ENCODE results near the gene GBE1.

GBE1 gene

GRCh38 chr3:81530180-81530939 is 231.1 kb downstream of the GBE1 start:
- Histone ChIP-seq H3K36me3 (ENCODE audit: control insufficient read depth in 2 of 2, insufficient read depth in 1 of 2, low read length in 2 of 2) (peaks cover 0 to 4% of the 10 kb centered on the region in 2 experiments; a peak in 1 of 3 replicates), H3K9me3 (ENCODE audit: control insufficient read depth, insufficient read depth, low read depth, low read length) (no peaks in the 10 kb centered on the region), H3K27ac (ENCODE audit: extremely low read depth, low read depth, low read length) (no peak overlapping the region), H3K4me1 (ENCODE audit: control insufficient read depth, insufficient read depth, low read length) (no peaks in the 10 kb centered on the region), H3K4me3 (ENCODE audit: low read depth, low read length) (no peak overlapping the region)
- TF ChIP-seq ZNF211 (tag by site-specific recombination; IDR thresholded peaks at IDR 0.05; ENCODE audit: low read depth) (no peak), REST (tag by site-specific recombination; IDR thresholded peaks at IDR 0.05) (no peak), ZSCAN5A (tag by site-specific recombination; IDR thresholded peaks at IDR 0.05) (no peak), ZNF785 (tag by site-specific recombination; IDR thresholded peaks at IDR 0.05) (no peak), PRDM1 (tag by site-specific recombination; IDR thresholded peaks at IDR 0.05) (no peak), ZNF776 (tag by site-specific recombination; IDR thresholded peaks at IDR 0.05; ENCODE audit: borderline replicate concordance) (no peak), ZBTB7A (tag by site-specific recombination; IDR thresholded peaks at IDR 0.05; ENCODE audit: low read depth) (no peak), IKZF3 (tag by site-specific recombination; IDR thresholded peaks at IDR 0.05) (no peak), BCL6B (tag by site-specific recombination; IDR thresholded peaks at IDR 0.05) (no peak), ZNF114 (tag by site-specific recombination; IDR thresholded peaks at IDR 0.05) (no peak), CTCF (tag by site-specific recombination; IDR thresholded peaks at IDR 0.05) (no peak)
- POLR2A ChIA-PET, result no interaction called here
- CTCF ChIA-PET, result interaction anchor here (0.6 kb wide), 1 partner anchor 39 kb away, joined by 6 read pairs; no protein-coding TSS in a partner anchor

GRCh38 chr3:81521855-81522254 is 239.6 kb downstream of the GBE1 start:
- Histone ChIP-seq H3K27ac (ENCODE audit: extremely low read depth, low read depth, low read length) (no peak overlapping the region), H3K9me3 (ENCODE audit: control insufficient read depth, insufficient read depth, low read depth, low read length) (no peaks in the 10 kb centered on the region), H3K4me3 (ENCODE audit: low read depth, low read length) (no peak overlapping the region), H3K36me3 (ENCODE audit: control insufficient read depth in 2 of 2, insufficient read depth in 1 of 2, low read length in 2 of 2) (no peaks in the 10 kb centered on the region), H3K4me1 (ENCODE audit: control insufficient read depth, insufficient read depth, low read length) (no peaks in the 10 kb centered on the region)
- ChIA-PET CTCF (interaction anchor here (0.7 kb wide), 1 partner anchor 79 kb away, joined by 3 read pairs; no protein-coding TSS in a partner anchor), POLR2A (no interaction called here)
- no peak for TF ChIP-seq FEZF1 (tag by site-specific recombination; IDR thresholded peaks at IDR 0.05)
- TF ChIP-seq ZNF2 (tag by site-specific recombination; IDR thresholded peaks at IDR 0.05), result no peak
- no peak for TF ChIP-seq ZNF248 (tag by site-specific recombination; IDR thresholded peaks at IDR 0.05)
- no peak for TF ChIP-seq ZNF416 (tag by site-specific recombination; IDR thresholded peaks at IDR 0.05)
- TF ChIP-seq ZEB2 (tag by site-specific recombination; IDR thresholded peaks at IDR 0.05), result no peak
- TF ChIP-seq ZNF202 (tag by site-specific recombination; IDR thresholded peaks at IDR 0.05; ENCODE audit: borderline replicate concordance), result no peak
- TF ChIP-seq CTCF (tag by site-specific recombination; IDR thresholded peaks at IDR 0.05), result no peak
- no peak for TF ChIP-seq PBX3 (CRISPR knock-in tag; IDR thresholded peaks at IDR 0.05)
- no peak for TF ChIP-seq ZNF324 (tag by site-specific recombination; IDR thresholded peaks at IDR 0.05)
- TF ChIP-seq ZNF26 (tag by site-specific recombination; IDR thresholded peaks at IDR 0.05), result no peak
